CD4-positive, alpha-beta T cell treated with Interleukin-17A for 4 hours (primary cell): ENCODE data around the gene ADGRF5.

ENCODE experiments used
- DNase-seq: peaks from one replicate; pipeline ENCODE4 v3.0.0-alpha.2; 2020; ENCODE audit warnings: mixed read lengths

The ADGRF5 gene

GRCh38 chr6:46819561-46819960 is 102.2 kb downstream of the ADGRF5 start:
- DNase-seq, result no peak

GRCh38 chr6:46816626-46817025 is 105.1 kb downstream of the ADGRF5 start:
- no peak for DNase-seq

DNA sequence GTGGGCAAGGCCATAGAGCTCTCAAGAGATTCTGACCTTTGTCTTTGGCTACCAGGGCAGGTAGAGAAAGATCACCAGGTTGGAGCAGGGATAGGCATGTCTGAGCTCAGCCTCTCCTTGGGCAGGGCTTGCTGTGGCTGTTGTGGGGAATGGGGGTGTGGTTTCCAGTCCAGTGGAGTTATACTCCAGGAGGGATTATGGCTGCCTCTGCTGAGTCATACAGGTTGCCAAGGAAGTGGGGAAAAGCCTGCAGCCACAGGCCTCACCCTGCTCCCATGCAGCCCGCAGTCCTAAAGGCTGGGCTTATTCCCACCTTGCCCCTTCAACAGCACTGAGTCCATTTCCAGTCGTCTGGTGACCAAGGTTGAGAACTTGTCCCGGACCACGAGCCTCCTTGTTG is 106.6 kb downstream of the ADGRF5 start:
- DNase-seq, result no peak

GRCh38 chr6:46808806-46809205 is 112.9 kb downstream of the ADGRF5 start:
- DNase-seq, result no peak
